Measurements from ENCODE around the gene TMEM200A.
A peak's percentile ranks its signal among the peaks of the same experiment; 100 is the strongest.

The TMEM200A gene

DNA sequence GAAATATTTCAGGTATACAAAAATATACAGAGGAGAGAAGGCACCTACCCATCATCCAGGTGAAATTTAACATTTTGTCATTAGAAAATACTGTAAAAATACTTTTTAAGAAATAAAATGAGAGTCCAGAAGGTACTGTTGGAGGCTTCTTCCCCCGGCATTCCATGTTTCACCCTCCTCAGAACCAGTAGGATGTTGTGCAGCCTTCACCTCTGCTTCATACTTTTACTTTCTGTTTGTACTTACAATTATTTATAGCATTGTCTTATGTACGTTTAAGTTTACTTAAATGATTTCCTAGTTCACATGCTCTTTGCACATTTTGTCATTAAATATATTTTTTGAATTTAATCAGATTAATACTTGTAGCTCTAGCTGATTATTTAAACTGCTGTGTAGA lies 30.9 kb downstream of the TMEM200A start:
- no CpG with 5 or more reads among the region's 2 CpGs for WGBS (ENCODE audit: insufficient coverage)
- peak in 2 of 3 donors; percentile 28 to 44 for DNase-seq
- no peaks in the 10 kb centered on the region for H3K27me3 ChIP-seq (replicated peaks in 2 of 5; ENCODE audit: control insufficient read depth in 4 of 5, insufficient read depth in 5 of 5, low read length in 4 of 5)
- H3K36me3 ChIP-seq (ENCODE audit: control insufficient read depth in 4 of 4, insufficient read depth in 4 of 4, low read length in 3 of 4): no peaks in the 10 kb centered on the region
- POLR2A ChIA-PET: no interaction called here
- H3K4me1 ChIP-seq (ENCODE audit: control extremely low read depth in 1 of 4, control insufficient read depth in 4 of 4, insufficient read depth in 4 of 4, low read length in 3 of 4): no peaks in the 10 kb centered on the region
- peak overlapping the region in 6 of 7 experiments; percentile 33 to 79 (median 58) for H3K4me3 ChIP-seq (ENCODE audit: control insufficient read depth in 1 of 7, extremely low read depth in 1 of 7, insufficient read depth in 4 of 7, low read depth in 2 of 7, low read length in 6 of 7)
- H3K27ac ChIP-seq (ENCODE audit: insufficient read depth in 1 of 2, low read depth in 1 of 2, low read length in 2 of 2, poor library complexity in 1 of 2, severe bottlenecking in 2 of 2): peak overlapping the region; percentile 23 to 29
- CTCF ChIA-PET: no interaction called here
- peaks cover 0 to 6% (median 0%) of the 10 kb centered on the region in 5 experiments for H3K9me3 ChIP-seq (ENCODE audit: control extremely low read depth in 1 of 5, control insufficient read depth in 4 of 5, insufficient read depth in 2 of 5, low read depth in 1 of 5, low read length in 4 of 5)

DNA sequence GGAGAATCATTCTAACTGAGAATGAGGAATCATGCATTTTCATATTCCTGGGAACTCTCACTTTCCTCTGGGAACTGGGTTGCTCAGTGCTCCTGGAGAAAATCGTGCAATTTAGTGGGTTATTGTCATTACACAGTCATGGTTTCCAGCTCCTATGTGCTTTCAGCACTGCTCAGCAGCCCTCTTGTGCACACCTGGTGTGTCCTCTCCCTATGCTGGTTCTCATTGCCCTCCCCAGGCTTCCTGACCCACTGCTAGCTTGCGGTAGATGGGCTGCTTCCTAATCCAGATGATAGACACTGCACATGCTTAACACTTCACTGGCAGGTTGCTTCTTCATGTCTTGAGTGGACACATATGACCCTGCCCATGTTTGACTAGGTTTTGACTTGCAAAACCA lies 39.7 kb downstream of the TMEM200A start:
- no peak for DNase-seq
- ChIA-PET POLR2A (no interaction called here), CTCF (interaction anchor here (1.2 kb wide), 1 partner anchor 22 kb away, joined by 4 read pairs; no protein-coding TSS in a partner anchor)
- peaks cover 0 to 3% (median 0%) of the 10 kb centered on the region in 4 experiments for H3K36me3 ChIP-seq (ENCODE audit: control insufficient read depth in 4 of 4, insufficient read depth in 4 of 4, low read length in 3 of 4)
- H3K4me1 ChIP-seq (ENCODE audit: control extremely low read depth in 1 of 4, control insufficient read depth in 4 of 4, insufficient read depth in 4 of 4, low read length in 3 of 4): peaks cover 0 to 6% (median 1%) of the 10 kb centered on the region in 4 experiments
- H3K9me3 ChIP-seq (ENCODE audit: control extremely low read depth in 1 of 5, control insufficient read depth in 4 of 5, insufficient read depth in 2 of 5, low read depth in 1 of 5, low read length in 4 of 5): no peaks in the 10 kb centered on the region
- no peak overlapping the region for H3K27ac ChIP-seq (ENCODE audit: insufficient read depth in 1 of 2, low read depth in 1 of 2, low read length in 2 of 2, poor library complexity in 1 of 2, severe bottlenecking in 2 of 2)
- no peak overlapping the region for H3K4me3 ChIP-seq (ENCODE audit: control insufficient read depth in 1 of 7, extremely low read depth in 1 of 7, insufficient read depth in 4 of 7, low read depth in 2 of 7, low read length in 6 of 7)
- WGBS (ENCODE audit: insufficient coverage): 84% methylated on average over 2 of the region's 2 CpGs
- no peaks in the 10 kb centered on the region for H3K27me3 ChIP-seq (replicated peaks in 2 of 5; ENCODE audit: control insufficient read depth in 4 of 5, insufficient read depth in 5 of 5, low read length in 4 of 5)

DNA sequence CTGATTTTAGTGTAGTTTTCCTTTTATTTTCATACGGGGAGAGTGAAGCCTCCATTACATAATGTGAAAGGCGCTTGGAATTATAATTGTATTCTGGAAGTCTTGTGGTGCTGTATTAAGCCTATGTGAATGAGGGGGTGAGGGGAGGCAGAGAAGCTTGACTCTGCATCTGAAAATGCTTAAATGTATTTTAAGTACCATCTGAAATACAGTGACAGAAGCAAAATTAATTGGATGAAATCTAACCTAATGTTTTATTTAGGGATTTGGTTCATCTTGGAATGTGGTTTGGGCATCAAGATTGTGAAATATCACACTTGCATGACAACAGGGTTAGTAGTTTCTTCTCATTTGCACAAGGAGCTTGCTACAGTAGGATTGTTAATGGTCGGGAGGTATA lies 41.2 kb downstream of the TMEM200A start:
- ChIA-PET POLR2A (no interaction called here), CTCF (no interaction called here)
- 77% methylated on average over 2 of the region's 3 CpGs for WGBS (ENCODE audit: insufficient coverage)
- H3K36me3 ChIP-seq (ENCODE audit: control insufficient read depth in 4 of 4, insufficient read depth in 4 of 4, low read length in 3 of 4): peaks cover 0 to 3% (median 0%) of the 10 kb centered on the region in 4 experiments
- no peak overlapping the region for H3K27ac ChIP-seq (ENCODE audit: insufficient read depth in 1 of 2, low read depth in 1 of 2, low read length in 2 of 2, poor library complexity in 1 of 2, severe bottlenecking in 2 of 2)
- no peak for DNase-seq
- peaks cover 0 to 6% (median 1%) of the 10 kb centered on the region in 4 experiments for H3K4me1 ChIP-seq (ENCODE audit: control extremely low read depth in 1 of 4, control insufficient read depth in 4 of 4, insufficient read depth in 4 of 4, low read length in 3 of 4)
- no peaks in the 10 kb centered on the region for H3K27me3 ChIP-seq (replicated peaks in 2 of 5; ENCODE audit: control insufficient read depth in 4 of 5, insufficient read depth in 5 of 5, low read length in 4 of 5)
- H3K9me3 ChIP-seq (ENCODE audit: control extremely low read depth in 1 of 5, control insufficient read depth in 4 of 5, insufficient read depth in 2 of 5, low read depth in 1 of 5, low read length in 4 of 5): peaks cover 0 to 3% (median 0%) of the 10 kb centered on the region in 5 experiments
- no peak overlapping the region for H3K4me3 ChIP-seq (ENCODE audit: control insufficient read depth in 1 of 7, extremely low read depth in 1 of 7, insufficient read depth in 4 of 7, low read depth in 2 of 7, low read length in 6 of 7)

DNA sequence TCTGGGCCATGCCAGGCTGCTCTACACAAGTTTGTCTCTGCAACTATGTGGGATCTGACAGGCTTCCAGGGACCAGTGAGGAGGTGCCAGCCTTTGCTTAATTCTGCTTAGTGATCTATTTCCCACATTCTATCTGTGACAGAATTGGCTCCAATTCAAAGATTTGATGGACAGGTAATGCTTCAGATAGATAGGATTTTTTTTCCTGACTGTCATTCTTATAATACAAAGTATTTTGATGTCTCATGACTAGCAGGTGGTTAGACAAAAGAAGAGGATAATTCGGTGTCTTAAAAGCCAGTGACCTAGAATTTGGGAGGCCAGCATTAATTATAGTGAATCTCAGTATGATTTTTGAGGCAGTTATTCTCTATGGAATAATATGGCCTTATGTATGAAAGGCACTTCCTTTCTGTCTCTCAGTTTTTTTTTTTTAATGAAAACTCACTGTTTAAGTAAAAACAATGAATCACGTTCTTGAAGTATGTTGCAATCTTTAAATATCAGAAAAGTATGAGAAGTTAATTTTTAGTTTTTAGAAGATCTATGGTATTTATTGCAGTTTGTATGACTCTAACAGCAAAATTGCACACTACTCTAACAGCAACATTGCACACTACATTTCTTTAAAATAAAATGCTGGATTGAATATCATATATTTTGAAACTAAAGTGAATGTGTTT lies 43.7 kb downstream of the TMEM200A start:
- 100% methylated on average over 1 of the region's 2 CpGs for WGBS (ENCODE audit: insufficient coverage)
- no peak overlapping the region for H3K27ac ChIP-seq (ENCODE audit: insufficient read depth in 1 of 2, low read depth in 1 of 2, low read length in 2 of 2, poor library complexity in 1 of 2, severe bottlenecking in 2 of 2)
- peaks cover 0 to 6% (median 1%) of the 10 kb centered on the region in 4 experiments for H3K4me1 ChIP-seq (ENCODE audit: control extremely low read depth in 1 of 4, control insufficient read depth in 4 of 4, insufficient read depth in 4 of 4, low read length in 3 of 4)
- H3K27me3 ChIP-seq (replicated peaks in 2 of 5; ENCODE audit: control insufficient read depth in 4 of 5, insufficient read depth in 5 of 5, low read length in 4 of 5): no peaks in the 10 kb centered on the region
- CTCF ChIA-PET: no interaction called here
- POLR2A ChIA-PET: no interaction called here
- DNase-seq: peak in 2 of 3 donors; percentile 6 to 23
- peaks cover 0 to 5% (median 3%) of the 10 kb centered on the region in 5 experiments for H3K9me3 ChIP-seq (ENCODE audit: control extremely low read depth in 1 of 5, control insufficient read depth in 4 of 5, insufficient read depth in 2 of 5, low read depth in 1 of 5, low read length in 4 of 5)
- peaks cover 0 to 3% (median 0%) of the 10 kb centered on the region in 4 experiments for H3K36me3 ChIP-seq (ENCODE audit: control insufficient read depth in 4 of 4, insufficient read depth in 4 of 4, low read length in 3 of 4)
- H3K4me3 ChIP-seq (ENCODE audit: control insufficient read depth in 1 of 7, extremely low read depth in 1 of 7, insufficient read depth in 4 of 7, low read depth in 2 of 7, low read length in 6 of 7): no peak overlapping the region

DNA sequence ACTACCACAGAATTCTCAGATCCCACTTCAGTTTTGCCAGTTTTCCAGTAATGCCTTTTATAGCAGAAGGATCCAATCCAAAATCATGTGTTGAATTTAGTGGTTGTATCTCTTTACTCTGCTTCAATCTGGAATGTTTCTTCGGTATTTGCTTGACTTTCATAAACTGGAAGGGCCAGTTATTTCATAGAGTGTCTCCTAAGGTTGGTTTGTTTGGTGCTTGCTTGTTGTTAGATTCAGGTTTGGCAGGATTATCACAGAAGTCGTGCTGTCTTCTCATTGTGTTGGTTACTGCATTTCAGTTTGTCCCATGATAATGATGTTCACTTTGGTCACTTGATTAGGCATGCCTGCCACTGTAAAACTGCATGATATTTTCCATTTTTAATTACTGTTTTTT lies 45.7 kb downstream of the TMEM200A start:
- WGBS (ENCODE audit: insufficient coverage): 100% methylated on average over 1 of the region's 2 CpGs
- no peaks in the 10 kb centered on the region for H3K27me3 ChIP-seq (replicated peaks in 2 of 5; ENCODE audit: control insufficient read depth in 4 of 5, insufficient read depth in 5 of 5, low read length in 4 of 5)
- ChIA-PET POLR2A (no interaction called here), CTCF (no interaction called here)
- H3K36me3 ChIP-seq (ENCODE audit: control insufficient read depth in 4 of 4, insufficient read depth in 4 of 4, low read length in 3 of 4): peaks cover 0 to 3% (median 0%) of the 10 kb centered on the region in 4 experiments
- no peak overlapping the region for H3K4me3 ChIP-seq (ENCODE audit: control insufficient read depth in 1 of 7, extremely low read depth in 1 of 7, insufficient read depth in 4 of 7, low read depth in 2 of 7, low read length in 6 of 7)
- DNase-seq: no peak
- no peak overlapping the region for H3K27ac ChIP-seq (ENCODE audit: insufficient read depth in 1 of 2, low read depth in 1 of 2, low read length in 2 of 2, poor library complexity in 1 of 2, severe bottlenecking in 2 of 2)
- H3K4me1 ChIP-seq (ENCODE audit: control extremely low read depth in 1 of 4, control insufficient read depth in 4 of 4, insufficient read depth in 4 of 4, low read length in 3 of 4): peaks cover under 1 to 6% (median 3%) of the 10 kb centered on the region in 4 experiments
- H3K9me3 ChIP-seq (ENCODE audit: control extremely low read depth in 1 of 5, control insufficient read depth in 4 of 5, insufficient read depth in 2 of 5, low read depth in 1 of 5, low read length in 4 of 5): peaks cover 0 to 5% (median 3%) of the 10 kb centered on the region in 5 experiments

DNA sequence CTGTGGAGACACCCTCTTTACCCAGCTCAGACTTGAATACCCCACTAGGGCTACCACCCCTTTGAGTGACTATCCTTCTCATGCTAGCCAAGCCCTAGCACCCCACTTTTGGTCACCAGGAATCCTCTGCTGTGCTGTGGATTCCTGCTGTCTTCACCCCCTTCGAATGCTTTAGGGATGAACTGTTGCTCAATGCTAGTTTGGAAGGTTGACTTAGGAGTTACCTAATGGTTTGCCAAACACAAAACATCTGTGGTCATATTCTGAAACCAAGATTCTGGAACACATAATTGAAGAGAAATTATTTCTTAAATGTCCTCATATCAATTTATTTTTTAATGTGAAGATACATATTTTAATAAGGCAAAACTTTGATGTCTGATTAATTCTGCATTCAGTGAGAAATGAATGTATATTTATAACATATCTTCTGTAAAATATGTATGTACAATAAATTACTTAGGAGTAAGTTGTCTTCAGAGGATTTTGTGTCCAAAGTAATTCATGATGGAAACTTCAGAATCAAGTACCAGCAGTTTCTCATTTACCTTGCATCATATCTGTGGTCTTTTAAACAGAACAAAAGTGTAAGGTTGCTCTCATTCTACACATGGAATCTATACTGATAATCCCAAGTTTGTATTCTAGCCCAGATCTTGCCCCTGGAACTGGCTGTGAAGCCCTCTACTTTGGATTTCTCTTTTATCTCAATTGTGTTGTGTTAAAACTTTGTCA lies 46.9 kb downstream of the TMEM200A start:
- ChIA-PET POLR2A (no interaction called here), CTCF (no interaction called here)
- Histone ChIP-seq H3K27ac (ENCODE audit: insufficient read depth in 1 of 2, low read depth in 1 of 2, low read length in 2 of 2, poor library complexity in 1 of 2, severe bottlenecking in 2 of 2) (no peak overlapping the region), H3K4me1 (ENCODE audit: control extremely low read depth in 1 of 4, control insufficient read depth in 4 of 4, insufficient read depth in 4 of 4, low read length in 3 of 4) (peaks cover 6 to 11% (median 6%) of the 10 kb centered on the region in 4 experiments), H3K9me3 (ENCODE audit: control extremely low read depth in 1 of 5, control insufficient read depth in 4 of 5, insufficient read depth in 2 of 5, low read depth in 1 of 5, low read length in 4 of 5) (peaks cover 0 to 5% (median 3%) of the 10 kb centered on the region in 5 experiments), H3K27me3 (replicated peaks in 2 of 5; ENCODE audit: control insufficient read depth in 4 of 5, insufficient read depth in 5 of 5, low read length in 4 of 5) (no peaks in the 10 kb centered on the region), H3K4me3 (ENCODE audit: control insufficient read depth in 1 of 7, extremely low read depth in 1 of 7, insufficient read depth in 4 of 7, low read depth in 2 of 7, low read length in 6 of 7) (no peak overlapping the region), H3K36me3 (ENCODE audit: control insufficient read depth in 4 of 4, insufficient read depth in 4 of 4, low read length in 3 of 4) (peaks cover 0 to 3% (median 0%) of the 10 kb centered on the region in 4 experiments)
- no CpG with 5 or more reads among the region's 1 CpG for WGBS (ENCODE audit: insufficient coverage)
- no peak for DNase-seq

DNA sequence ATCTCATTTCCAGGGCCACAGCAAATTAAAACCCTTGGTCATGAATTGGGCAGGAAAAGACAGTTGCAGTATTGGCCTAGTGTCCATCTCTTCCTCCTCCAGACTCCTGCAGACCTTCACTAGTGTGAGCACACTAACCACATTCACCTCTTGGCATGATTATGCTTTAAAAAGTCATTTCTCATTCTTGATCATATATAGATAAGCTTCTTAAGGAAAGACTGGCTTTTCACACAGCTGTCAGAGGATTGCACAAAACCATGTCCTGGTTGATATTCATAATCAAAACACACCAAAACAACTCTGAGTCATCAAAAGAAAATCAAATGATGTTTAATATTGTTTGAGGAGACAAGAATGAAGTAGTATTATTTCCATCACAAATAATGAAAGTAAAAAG lies 52.1 kb downstream of the TMEM200A start:
- peak in 2 of 3 donors; percentile 61 to 70 for DNase-seq
- CTCF ChIA-PET: no interaction called here
- Histone ChIP-seq H3K4me1 (ENCODE audit: control extremely low read depth in 1 of 4, control insufficient read depth in 4 of 4, insufficient read depth in 4 of 4, low read length in 3 of 4) (peaks cover 2 to 15% (median 11%) of the 10 kb centered on the region in 4 experiments), H3K27ac (ENCODE audit: insufficient read depth in 1 of 2, low read depth in 1 of 2, low read length in 2 of 2, poor library complexity in 1 of 2, severe bottlenecking in 2 of 2) (no peak overlapping the region), H3K27me3 (replicated peaks in 2 of 5; ENCODE audit: control insufficient read depth in 4 of 5, insufficient read depth in 5 of 5, low read length in 4 of 5) (no peaks in the 10 kb centered on the region), H3K9me3 (ENCODE audit: control extremely low read depth in 1 of 5, control insufficient read depth in 4 of 5, insufficient read depth in 2 of 5, low read depth in 1 of 5, low read length in 4 of 5) (no peaks in the 10 kb centered on the region), H3K4me3 (ENCODE audit: control insufficient read depth in 1 of 7, extremely low read depth in 1 of 7, insufficient read depth in 4 of 7, low read depth in 2 of 7, low read length in 6 of 7) (no peak overlapping the region), H3K36me3 (ENCODE audit: control insufficient read depth in 4 of 4, insufficient read depth in 4 of 4, low read length in 3 of 4) (no peaks in the 10 kb centered on the region)
- POLR2A ChIA-PET: no interaction called here

Measured in common myeloid progenitor, CD34-positive (primary cell).